ENCODE results near the gene PATZ1. TPM values are rescaled to one million over a fixed set of nuclear protein-coding genes. Genes with fewer than 3 reads are reported as not detected.
"Not testable (repeated sequence)": the region's sequence is repeated elsewhere in the genome, so short reads cannot be mapped to it uniquely, and the experiment has no call there.

PATZ1 gene
- total RNA-seq, 1 donor from 2014 or later, result 18.4 TPM

- intact Hi-C loops (cut with DNase I), result no loop called here
- Histone ChIP-seq H3K9me3 (no peaks in the 10 kb centered on the region), H3K4me3 (no peak overlapping the region)
These were observed 8.4 kb upstream of the PATZ1 start for GRCh38 chr22:31354515-31354914.

GRCh38 chr22:31350410-31350863 is 4.3 kb upstream of the PATZ1 start:
- Histone ChIP-seq H3K27ac (no peak overlapping the region), H3K9me3 (no peaks in the 10 kb centered on the region), H3K4me1 (peaks cover 10% of the 10 kb centered on the region), H3K27me3 (no peaks in the 10 kb centered on the region), H3K4me3 (no peak overlapping the region), H3K36me3 (no peaks in the 10 kb centered on the region)
- intact Hi-C loops (cut with DNase I), result no loop called here
- DNase-seq (ENCODE audit: extremely low spot score in 2 of 2), result no peak
- no peak for TF ChIP-seq POLR2AphosphoS5 (IDR thresholded peaks at IDR 0.05; ENCODE audit: insufficient read depth in 1 of 2, low read depth in 1 of 2)
- TF ChIP-seq CTCF (IDR thresholded peaks at IDR 0.05), result no peak
- TF ChIP-seq POLR2A (IDR thresholded peaks at IDR 0.05), result no peak

More at GRCh38 chr22:31354515-31354914, 8.4 kb upstream of the PATZ1 start:
- H3K4me1 ChIP-seq, result no peaks in the 10 kb centered on the region
- H3K27ac ChIP-seq, result no peak overlapping the region
- H3K27me3 ChIP-seq, result no peaks in the 10 kb centered on the region
- TF ChIP-seq POLR2AphosphoS5 (IDR thresholded peaks at IDR 0.05; ENCODE audit: insufficient read depth in 1 of 2, low read depth in 1 of 2) (no peak), CTCF (IDR thresholded peaks at IDR 0.05) (no peak), POLR2A (IDR thresholded peaks at IDR 0.05) (no peak)
- no peak for DNase-seq (ENCODE audit: extremely low spot score in 2 of 2)
- no peaks in the 10 kb centered on the region for H3K36me3 ChIP-seq

- no peaks in the 10 kb centered on the region for H3K9me3 ChIP-seq
- H3K36me3 ChIP-seq, result no peaks in the 10 kb centered on the region
- H3K4me1 ChIP-seq, result peaks cover 15% of the 10 kb centered on the region
- no peaks in the 10 kb centered on the region for H3K27me3 ChIP-seq
- intact Hi-C loops (cut with DNase I), result no loop called here
- no peak overlapping the region for H3K4me3 ChIP-seq
- H3K27ac ChIP-seq, result no peak overlapping the region
- no peak for DNase-seq (ENCODE audit: extremely low spot score in 2 of 2)
- TF ChIP-seq CTCF (IDR thresholded peaks at IDR 0.05), result no peak
- no peak for TF ChIP-seq POLR2A (IDR thresholded peaks at IDR 0.05)
- TF ChIP-seq POLR2AphosphoS5 (IDR thresholded peaks at IDR 0.05; ENCODE audit: insufficient read depth in 1 of 2, low read depth in 1 of 2), result no peak
These were observed 3.8 kb upstream of the PATZ1 start for GRCh38 chr22:31349960-31350359.

- Histone ChIP-seq H3K4me3 (no peak overlapping the region), H3K27ac (no peak overlapping the region), H3K27me3 (no peaks in the 10 kb centered on the region), H3K9me3 (no peaks in the 10 kb centered on the region), H3K4me1 (peaks cover 26% of the 10 kb centered on the region), H3K36me3 (no peaks in the 10 kb centered on the region)
- no peak for DNase-seq (ENCODE audit: extremely low spot score in 2 of 2)
- intact Hi-C loops (cut with DNase I), result no loop called here
- TF ChIP-seq CTCF (IDR thresholded peaks at IDR 0.05), result no peak
- no peak for TF ChIP-seq POLR2AphosphoS5 (IDR thresholded peaks at IDR 0.05; ENCODE audit: insufficient read depth in 1 of 2, low read depth in 1 of 2)
- TF ChIP-seq POLR2A (IDR thresholded peaks at IDR 0.05), result no peak
These were observed 2.6 kb upstream of the PATZ1 start for GRCh38 chr22:31348766-31349165.

GRCh38 chr22:31348009-31348337 is 1.8 kb upstream of the PATZ1 start:
- DNase-seq (ENCODE audit: extremely low spot score in 2 of 2); H3K9me3 ChIP-seq; intact Hi-C loops (cut with DNase I); H3K36me3 ChIP-seq; H3K27me3 ChIP-seq: not testable (repeated sequence)
- H3K4me1 ChIP-seq, result peaks cover 34% of the 10 kb centered on the region
- peak overlapping the region; percentile 73 for H3K4me3 ChIP-seq
- peak overlapping the region; percentile 89 for H3K27ac ChIP-seq

Data from vagina (tissue), 2 donors.